Measurements from ENCODE around the gene LONP2.

The LONP2 gene

DNA sequence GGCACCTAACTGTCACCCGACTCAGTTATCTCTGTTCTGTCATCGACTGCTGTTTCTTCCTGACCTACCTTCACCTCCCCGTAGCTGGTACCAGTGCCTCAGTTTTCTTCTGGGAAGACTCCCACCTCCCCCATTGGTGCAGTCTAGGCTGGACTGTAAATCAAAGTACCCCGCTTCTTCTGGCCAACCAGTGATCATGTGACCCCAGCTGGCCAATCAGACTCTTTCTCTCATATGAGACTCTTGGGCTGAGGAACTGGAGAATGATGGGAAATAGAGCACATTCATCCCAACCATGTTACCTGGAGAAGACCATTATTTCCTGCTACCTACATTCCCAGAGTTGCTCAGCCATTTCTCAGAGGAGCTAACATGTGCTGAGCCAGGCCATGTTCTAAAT is 20.6 kb upstream of the LONP2 start:
- TF ChIP-seq, protein P1, sequence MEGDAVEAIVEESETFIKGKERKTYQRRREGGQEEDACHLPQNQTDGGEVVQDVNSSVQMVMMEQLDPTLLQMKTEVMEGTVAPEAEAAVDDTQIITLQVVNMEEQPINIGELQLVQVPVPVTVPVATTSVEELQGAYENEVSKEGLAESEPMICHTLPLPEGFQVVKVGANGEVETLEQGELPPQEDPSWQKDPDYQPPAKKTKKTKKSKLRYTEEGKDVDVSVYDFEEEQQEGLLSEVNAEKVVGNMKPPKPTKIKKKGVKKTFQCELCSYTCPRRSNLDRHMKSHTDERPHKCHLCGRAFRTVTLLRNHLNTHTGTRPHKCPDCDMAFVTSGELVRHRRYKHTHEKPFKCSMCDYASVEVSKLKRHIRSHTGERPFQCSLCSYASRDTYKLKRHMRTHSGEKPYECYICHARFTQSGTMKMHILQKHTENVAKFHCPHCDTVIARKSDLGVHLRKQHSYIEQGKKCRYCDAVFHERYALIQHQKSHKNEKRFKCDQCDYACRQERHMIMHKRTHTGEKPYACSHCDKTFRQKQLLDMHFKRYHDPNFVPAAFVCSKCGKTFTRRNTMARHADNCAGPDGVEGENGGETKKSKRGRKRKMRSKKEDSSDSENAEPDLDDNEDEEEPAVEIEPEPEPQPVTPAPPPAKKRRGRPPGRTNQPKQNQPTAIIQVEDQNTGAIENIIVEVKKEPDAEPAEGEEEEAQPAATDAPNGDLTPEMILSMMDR (IDR thresholded peaks at IDR 0.05; ENCODE audit: control insufficient read depth, extremely low read depth, insufficient read depth) = no peak
- no peak overlapping the region for H3K4me3 ChIP-seq (ENCODE audit: low read depth, low read length)
- DNase-seq (ENCODE audit: low read depth) = no peak

DNA sequence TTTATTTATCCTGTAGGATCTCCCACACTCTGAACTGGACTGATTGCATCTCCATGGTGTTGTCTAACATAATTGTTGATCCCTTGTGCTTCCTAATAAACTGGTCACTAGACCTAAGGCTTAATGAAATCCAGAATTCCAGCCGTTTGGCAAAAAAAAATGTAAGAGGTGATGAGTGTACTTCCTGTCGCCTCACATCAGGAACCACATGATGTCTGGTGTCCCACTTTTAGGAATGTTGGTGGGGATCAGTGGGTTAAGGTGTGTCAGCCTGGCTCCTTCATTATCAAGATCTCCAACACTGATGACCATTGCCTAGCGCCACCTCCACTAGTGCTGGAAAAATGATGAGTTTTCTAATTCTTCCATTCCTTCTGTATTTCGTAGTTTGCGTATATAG is 18.6 kb upstream of the LONP2 start:
- H3K4me3 ChIP-seq (ENCODE audit: low read depth, low read length) = no peak overlapping the region
- no peak for DNase-seq (ENCODE audit: low read depth)
- TF ChIP-seq, protein P1 (IDR thresholded peaks at IDR 0.05; ENCODE audit: control insufficient read depth, extremely low read depth, insufficient read depth) = no peak

DNA sequence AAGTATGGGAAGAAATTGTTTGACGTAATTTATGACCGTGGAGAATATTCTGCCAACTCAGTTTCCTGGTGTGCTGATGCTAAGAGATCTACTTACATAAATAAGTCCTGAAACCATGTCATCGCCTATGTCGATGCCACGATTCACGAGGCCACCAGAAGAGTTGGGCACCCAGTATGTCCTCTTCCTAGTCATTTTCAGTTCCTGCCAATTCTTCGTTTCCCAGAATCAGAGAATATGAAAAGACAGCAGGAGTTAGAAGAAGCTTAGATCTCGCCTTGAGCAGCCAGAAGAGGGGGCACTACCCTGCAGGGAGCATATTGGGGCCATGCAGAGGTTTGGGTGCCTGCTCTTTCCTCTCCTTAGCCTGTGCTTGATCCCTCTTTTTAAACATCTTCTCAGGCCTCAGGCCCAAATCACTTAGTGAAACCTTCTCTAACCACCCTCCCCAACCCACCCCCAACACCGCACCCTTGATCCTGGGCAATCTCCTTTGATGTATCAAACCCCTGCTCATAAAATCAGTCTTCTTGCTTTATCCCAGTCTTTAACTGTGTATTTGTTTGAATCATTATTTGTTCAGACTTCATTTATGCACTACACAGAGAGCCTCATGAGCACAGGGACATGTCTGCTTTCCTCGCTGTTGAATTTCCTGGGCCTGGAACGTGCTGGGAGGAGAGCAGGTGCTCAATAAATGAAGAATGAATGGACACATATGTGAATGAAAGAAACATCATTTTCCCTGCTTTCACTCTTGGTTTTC is 12.2 kb upstream of the LONP2 start:
- no peak for DNase-seq (ENCODE audit: low read depth)
- H3K4me3 ChIP-seq (ENCODE audit: low read depth, low read length) = no peak overlapping the region
- TF ChIP-seq, protein P1 (IDR thresholded peaks at IDR 0.05; ENCODE audit: control insufficient read depth, extremely low read depth, insufficient read depth) = peak; percentile 32

DNA sequence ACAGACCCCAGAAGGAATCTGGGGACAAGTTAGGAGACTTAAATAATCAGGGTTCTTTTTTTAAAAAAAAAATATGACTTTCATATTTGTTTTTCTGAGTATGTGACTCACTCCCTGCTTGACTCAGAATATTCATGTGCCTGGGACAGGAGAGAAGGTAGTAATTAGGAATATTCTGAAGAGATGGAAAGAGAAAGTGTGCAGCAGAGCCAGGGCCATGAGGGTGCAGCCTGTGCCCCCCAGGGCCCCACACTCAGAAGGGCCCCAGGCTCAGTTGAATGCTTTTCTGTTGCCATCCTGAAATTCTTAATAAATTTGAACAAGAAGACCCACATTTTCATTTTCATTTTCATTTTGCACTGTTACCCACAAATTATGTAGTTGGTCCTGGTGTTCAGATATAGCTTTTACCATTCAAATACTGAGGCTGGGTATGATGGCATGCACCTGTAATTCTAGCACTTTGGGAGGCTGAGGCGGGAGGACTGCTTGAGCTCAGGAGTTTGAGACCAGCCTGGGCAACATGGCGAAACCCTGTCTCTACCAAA is 11.5 kb upstream of the LONP2 start:
- no peak overlapping the region for H3K4me3 ChIP-seq (ENCODE audit: low read depth, low read length)
- DNase-seq (ENCODE audit: low read depth) = no peak
- TF ChIP-seq, protein P1 (IDR thresholded peaks at IDR 0.05; ENCODE audit: control insufficient read depth, extremely low read depth, insufficient read depth) = no peak

DNA sequence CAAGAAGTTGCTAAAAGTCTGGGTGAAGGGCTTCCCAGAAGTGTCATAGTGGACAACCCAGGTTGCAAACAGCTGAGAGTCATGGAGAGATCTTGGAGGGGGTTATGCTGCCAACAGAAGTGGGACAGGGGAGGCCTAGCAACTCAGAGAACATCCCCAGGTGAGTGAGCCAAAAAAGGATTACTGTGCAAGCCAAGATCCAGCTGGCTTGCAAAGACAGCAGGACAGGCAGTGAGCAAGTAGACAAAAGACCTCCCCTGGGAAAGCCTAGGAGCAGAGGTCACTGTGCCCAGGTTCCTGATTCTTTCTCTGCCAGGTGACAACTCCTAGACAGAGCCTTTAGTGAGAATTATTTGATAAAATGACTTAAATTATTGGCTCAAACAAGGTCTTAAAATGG is 9.5 kb upstream of the LONP2 start:
- TF ChIP-seq, protein P1 (IDR thresholded peaks at IDR 0.05; ENCODE audit: control insufficient read depth, extremely low read depth, insufficient read depth) = no peak
- DNase-seq (ENCODE audit: low read depth) = no peak
- no peak overlapping the region for H3K4me3 ChIP-seq (ENCODE audit: low read depth, low read length)

DNA sequence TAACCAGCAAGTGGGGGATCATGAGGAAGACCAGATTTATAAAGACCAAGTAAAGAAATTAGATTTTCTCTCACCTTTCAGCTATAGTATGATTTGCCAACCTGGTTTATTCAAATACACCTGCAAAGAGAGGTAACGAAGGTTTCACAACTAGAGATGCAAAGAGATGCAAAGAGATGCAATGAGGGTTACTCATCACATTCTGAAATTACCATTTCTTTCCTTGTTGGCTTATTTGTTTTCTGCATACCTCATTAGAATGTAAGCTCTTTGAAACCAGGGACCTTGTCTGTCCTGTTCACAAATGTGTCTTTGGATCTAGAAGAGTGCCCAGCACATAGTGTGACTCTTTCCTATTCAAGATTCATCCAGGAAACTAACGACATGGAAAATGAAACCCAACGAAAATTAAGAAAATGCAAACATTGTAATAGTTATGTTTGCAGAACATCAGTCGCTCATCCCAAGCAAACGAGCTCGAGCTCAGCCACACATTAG is 9.0 kb upstream of the LONP2 start:
- DNase-seq (ENCODE audit: low read depth) = no peak
- H3K4me3 ChIP-seq (ENCODE audit: low read depth, low read length) = no peak overlapping the region
- TF ChIP-seq, protein P1 (IDR thresholded peaks at IDR 0.05; ENCODE audit: control insufficient read depth, extremely low read depth, insufficient read depth) = no peak
